Panc1 (cell line): ENCODE results near the gene STAT3. TPM values are rescaled to one million over a fixed set of nuclear protein-coding genes. Genes with fewer than 3 reads are reported as not detected.
A peak's percentile ranks its signal among the peaks of the same experiment; 100 is the strongest.

Experiments used
- ATAC-seq: fragments of 200-7000 bp; cut with Tn5 transposase; 2 replicates; pipeline ENCODE4 v1.9.1; 2020; ENCODE audit warnings: mild to moderate bottlenecking, moderate library complexity
- BruUV-seq: library from RNA; stranded (reverse); fragments of 400-500 nt; replicated peaks from 2 replicates; lab custom pipeline; 2021; lab: Mats Ljungman, UMichigan
- CTCF ChIA-PET: fragments of 300-600 bp; sonication (Branson Sonifier 250); formaldehyde crosslinking; loops from one replicate; lab custom pipeline; 2022; ENCODE audit warnings: antibody characterized with exemption; lab: Charles Lee
- POLR2A ChIA-PET: fragments of 300-600 bp; sonication (Branson Sonifier 250); formaldehyde crosslinking; loops from one replicate; lab custom pipeline; 2022; ENCODE audit warnings: antibody characterized with exemption; lab: Charles Lee
- DNase-seq: peaks from one replicate; pipeline ENCODE4 v3.0.0-alpha.2; 2010; ENCODE audit warnings: low read depth, low spot score
- H3K27ac ChIP-seq: 2 replicates; pipeline ENCODE4 v1.5.1; 2011; ENCODE audit warnings: mild to moderate bottlenecking, low read length, inconsistent platforms
- H3K27me3 ChIP-seq: fragments of 200-500 bp; sonication (Bioruptor generic); 2 replicates; pipeline ENCODE4 v1.6.0; 2014; ENCODE audit warnings: low read length, inconsistent platforms; ENCODE audit not compliant: control insufficient read depth, insufficient read depth
- H3K36me3 ChIP-seq: fragments of 200-500 bp; sonication (Bioruptor generic); 2 replicates; pipeline ENCODE4 v1.5.1; 2014; ENCODE audit warnings: inconsistent platforms, mild to moderate bottlenecking, low read length, moderate library complexity; ENCODE audit not compliant: control insufficient read depth, insufficient read depth
- H3K4me1 ChIP-seq: 2 replicates; pipeline ENCODE4 v1.5.1; 2011; ENCODE audit warnings: inconsistent platforms, mild to moderate bottlenecking, low read length, moderate library complexity; ENCODE audit not compliant: control insufficient read depth, insufficient read depth
- H3K4me3 ChIP-seq, 2 experiments: 2 replicates each; pipeline ENCODE4 v1.5.1; 2011 to 2012; ENCODE audit warnings: low read depth in 2 of 2, low read length in 2 of 2, mild to moderate bottlenecking in 2 of 2, inconsistent platforms in 1 of 2, moderate library complexity in 1 of 2
- H3K9me3 ChIP-seq: fragments of 200-500 bp; sonication (Bioruptor generic); 2 replicates; pipeline ENCODE4 v1.5.1; 2014; ENCODE audit warnings: low read depth, mild to moderate bottlenecking, inconsistent platforms, low read length, moderate library complexity; ENCODE audit not compliant: control insufficient read depth, insufficient read depth
- POLR2AphosphoS5 ChIP-seq: IDR thresholded peaks from 2 replicates; pipeline ENCODE4 v1.6.1; 2012; ENCODE audit warnings: mild to moderate bottlenecking, low read depth, low read length, moderate library complexity
- SIN3A ChIP-seq: IDR thresholded peaks from 2 replicates; pipeline ENCODE4 v1.6.1; 2012; ENCODE audit warnings: low read depth, mild to moderate bottlenecking, low read length, moderate library complexity, borderline replicate concordance; ENCODE audit not compliant: insufficient read depth
- TCF7L2 ChIP-seq: IDR thresholded peaks from 2 replicates; pipeline ENCODE4 v1.6.1; 2011; ENCODE audit warnings: mild to moderate bottlenecking, low read depth, low read length, inconsistent platforms
- in situ Hi-C: cut with HindIII; loops from 2 replicates; pipeline ENCODE4 v1.10.0; 2016; ENCODE audit warnings: low sequenced_read_pairs, low pct_unique_long_range_greater_than_20kb
- intact Hi-C: fragments of 100-400 bp; cut with micrococcal nuclease; formaldehyde crosslinking; loops from one replicate; pipeline ENCODE4 v1.10.0; 2022; ENCODE audit not compliant: unreplicated experiment
- total RNA-seq: library from RNA; stranded (reverse); gene quantifications from one replicate; pipeline ENCODE4 v1.2.1, GENCODE V29; 2021; ENCODE audit not compliant: unreplicated experiment
- TF ChIP-seq, protein P1 (sequence below): fragments of 450-650 bp; IDR thresholded peaks from 2 replicates; pipeline ENCODE4 v1.5.1; 2017; ENCODE audit warnings: mild to moderate bottlenecking
- TF ChIP-seq, protein P2 (sequence below), 2 experiments: IDR thresholded peaks; 2 replicates each; pipeline ENCODE4 v1.6.1; 2011 to 2012; ENCODE audit warnings: low read depth in 2 of 2, control low read depth in 1 of 2, low read length in 1 of 2, mild to moderate bottlenecking in 1 of 2, moderate library complexity in 1 of 2; ENCODE audit not compliant: insufficient read depth in 1 of 2

The STAT3 gene
- total RNA-seq, 1 experiment from 2014 or later = 287 TPM

DNA sequence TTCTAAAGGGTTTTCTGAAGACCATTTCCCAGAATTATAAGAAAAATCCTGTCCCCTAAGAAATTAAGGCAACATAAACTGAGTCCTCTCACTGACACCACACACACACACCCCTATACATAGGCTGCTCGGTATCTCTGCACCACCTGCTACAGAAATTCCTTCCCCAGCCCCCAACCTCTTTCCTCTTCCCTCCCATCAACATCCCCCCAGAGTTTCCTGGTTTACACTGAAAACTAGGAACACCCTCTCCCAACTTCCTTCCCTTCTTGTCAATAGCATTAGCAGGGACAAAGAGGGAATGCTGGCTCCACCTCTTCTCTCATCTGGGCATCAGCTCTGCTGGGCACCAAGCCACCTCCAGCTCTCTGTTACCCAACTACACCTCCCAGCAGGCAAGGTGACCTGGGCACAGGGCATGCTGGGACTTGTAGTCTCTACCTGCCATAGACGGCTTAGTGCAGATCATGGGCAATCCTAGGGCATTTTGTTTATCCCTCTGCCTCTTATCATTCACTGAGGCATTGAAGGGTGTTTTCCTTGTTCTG is 19.1 kb upstream of the STAT3 start:
- H3K4me3 ChIP-seq = no peak overlapping the region
- POLR2A ChIA-PET = no interaction called here
- CTCF ChIA-PET = interaction anchor here (1.1 kb wide), 1 partner anchor 120 kb away, joined by 6 read pairs; no protein-coding TSS in a partner anchor
- in situ Hi-C loops = no loop called here
- intact Hi-C loops = no loop called here
- no peaks in the 10 kb centered on the region for H3K27me3 ChIP-seq
- DNase-seq (no peak), ATAC-seq (peak; percentile 82)
- H3K27ac ChIP-seq = peak overlapping the region; percentile 67
- no peaks in the 10 kb centered on the region for H3K9me3 ChIP-seq
- no peaks in the 10 kb centered on the region for H3K36me3 ChIP-seq
- peaks cover 57% of the 10 kb centered on the region for H3K4me1 ChIP-seq
- BruUV-seq = no TSS peak
- TF ChIP-seq, protein P1, sequence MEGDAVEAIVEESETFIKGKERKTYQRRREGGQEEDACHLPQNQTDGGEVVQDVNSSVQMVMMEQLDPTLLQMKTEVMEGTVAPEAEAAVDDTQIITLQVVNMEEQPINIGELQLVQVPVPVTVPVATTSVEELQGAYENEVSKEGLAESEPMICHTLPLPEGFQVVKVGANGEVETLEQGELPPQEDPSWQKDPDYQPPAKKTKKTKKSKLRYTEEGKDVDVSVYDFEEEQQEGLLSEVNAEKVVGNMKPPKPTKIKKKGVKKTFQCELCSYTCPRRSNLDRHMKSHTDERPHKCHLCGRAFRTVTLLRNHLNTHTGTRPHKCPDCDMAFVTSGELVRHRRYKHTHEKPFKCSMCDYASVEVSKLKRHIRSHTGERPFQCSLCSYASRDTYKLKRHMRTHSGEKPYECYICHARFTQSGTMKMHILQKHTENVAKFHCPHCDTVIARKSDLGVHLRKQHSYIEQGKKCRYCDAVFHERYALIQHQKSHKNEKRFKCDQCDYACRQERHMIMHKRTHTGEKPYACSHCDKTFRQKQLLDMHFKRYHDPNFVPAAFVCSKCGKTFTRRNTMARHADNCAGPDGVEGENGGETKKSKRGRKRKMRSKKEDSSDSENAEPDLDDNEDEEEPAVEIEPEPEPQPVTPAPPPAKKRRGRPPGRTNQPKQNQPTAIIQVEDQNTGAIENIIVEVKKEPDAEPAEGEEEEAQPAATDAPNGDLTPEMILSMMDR = no peak
- TF ChIP-seq TCF7L2 = no peak
- TF ChIP-seq, protein P2, sequence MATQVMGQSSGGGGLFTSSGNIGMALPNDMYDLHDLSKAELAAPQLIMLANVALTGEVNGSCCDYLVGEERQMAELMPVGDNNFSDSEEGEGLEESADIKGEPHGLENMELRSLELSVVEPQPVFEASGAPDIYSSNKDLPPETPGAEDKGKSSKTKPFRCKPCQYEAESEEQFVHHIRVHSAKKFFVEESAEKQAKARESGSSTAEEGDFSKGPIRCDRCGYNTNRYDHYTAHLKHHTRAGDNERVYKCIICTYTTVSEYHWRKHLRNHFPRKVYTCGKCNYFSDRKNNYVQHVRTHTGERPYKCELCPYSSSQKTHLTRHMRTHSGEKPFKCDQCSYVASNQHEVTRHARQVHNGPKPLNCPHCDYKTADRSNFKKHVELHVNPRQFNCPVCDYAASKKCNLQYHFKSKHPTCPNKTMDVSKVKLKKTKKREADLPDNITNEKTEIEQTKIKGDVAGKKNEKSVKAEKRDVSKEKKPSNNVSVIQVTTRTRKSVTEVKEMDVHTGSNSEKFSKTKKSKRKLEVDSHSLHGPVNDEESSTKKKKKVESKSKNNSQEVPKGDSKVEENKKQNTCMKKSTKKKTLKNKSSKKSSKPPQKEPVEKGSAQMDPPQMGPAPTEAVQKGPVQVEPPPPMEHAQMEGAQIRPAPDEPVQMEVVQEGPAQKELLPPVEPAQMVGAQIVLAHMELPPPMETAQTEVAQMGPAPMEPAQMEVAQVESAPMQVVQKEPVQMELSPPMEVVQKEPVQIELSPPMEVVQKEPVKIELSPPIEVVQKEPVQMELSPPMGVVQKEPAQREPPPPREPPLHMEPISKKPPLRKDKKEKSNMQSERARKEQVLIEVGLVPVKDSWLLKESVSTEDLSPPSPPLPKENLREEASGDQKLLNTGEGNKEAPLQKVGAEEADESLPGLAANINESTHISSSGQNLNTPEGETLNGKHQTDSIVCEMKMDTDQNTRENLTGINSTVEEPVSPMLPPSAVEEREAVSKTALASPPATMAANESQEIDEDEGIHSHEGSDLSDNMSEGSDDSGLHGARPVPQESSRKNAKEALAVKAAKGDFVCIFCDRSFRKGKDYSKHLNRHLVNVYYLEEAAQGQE (IDR thresholded peaks at IDR 0.05; ENCODE audit: insufficient read depth in 1 of 2, low read depth in 2 of 2, low read length in 1 of 2) = no peak
- TF ChIP-seq POLR2AphosphoS5 = no peak
- TF ChIP-seq SIN3A = no peak

DNA sequence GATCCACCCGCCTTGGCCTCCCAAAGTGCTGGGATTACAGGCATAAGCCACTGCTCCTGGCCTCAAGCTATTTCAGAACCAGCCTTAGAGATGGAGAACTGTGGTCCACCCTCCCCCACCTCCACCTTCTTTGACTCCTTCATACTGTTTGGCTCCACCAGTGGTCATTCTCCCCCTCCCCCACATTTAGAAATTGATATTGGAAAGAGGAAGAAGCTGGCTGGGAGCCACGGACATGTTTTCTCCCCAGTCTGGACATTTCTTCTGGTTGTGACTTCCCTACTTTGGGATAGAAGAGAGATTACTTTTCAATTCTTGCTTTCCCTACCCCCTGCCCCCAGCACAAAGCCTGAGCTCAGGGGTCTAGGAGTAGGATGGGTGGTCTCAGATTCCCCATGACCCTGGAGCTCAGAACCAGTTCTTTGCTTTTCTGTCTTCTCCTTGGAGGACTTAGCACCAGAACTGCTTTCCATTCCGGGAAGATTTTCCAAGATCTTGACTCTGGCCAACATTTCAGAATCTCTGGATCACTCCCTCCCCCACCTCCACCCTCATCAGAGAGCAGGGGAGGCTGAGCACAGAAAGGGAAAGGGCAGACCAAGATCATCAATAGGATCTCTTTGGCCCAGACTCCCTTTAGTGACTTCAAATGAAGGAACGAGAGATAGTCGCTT is 18.5 kb upstream of the STAT3 start:
- Histone ChIP-seq H3K27me3 (no peaks in the 10 kb centered on the region), H3K36me3 (no peaks in the 10 kb centered on the region), H3K27ac (peak overlapping the region; percentile 67), H3K9me3 (no peaks in the 10 kb centered on the region), H3K4me1 (peaks cover 58% of the 10 kb centered on the region), H3K4me3 (no peak overlapping the region)
- TF ChIP-seq TCF7L2 (no peak), POLR2AphosphoS5 (no peak), SIN3A (no peak)
- TF ChIP-seq, protein P2 (IDR thresholded peaks at IDR 0.05; ENCODE audit: insufficient read depth in 1 of 2, low read depth in 2 of 2, low read length in 1 of 2) = no peak
- TF ChIP-seq, protein P1 = no peak
- no TSS peak for BruUV-seq
- in situ Hi-C loops (no loop called here), intact Hi-C loops (no loop called here)
- CTCF ChIA-PET = interaction anchor here (0.7 to 1.1 kb wide), 2 partner anchors 97 to 121 kb away, joined by 6 to 7 read pairs; no protein-coding TSS in a partner anchor
- no peak for ATAC-seq
- DNase-seq = no peak
- POLR2A ChIA-PET = no interaction called here
